Tibial nerve (tissue), 4 donors: Measurements from ENCODE around the gene CDKN2B-AS1. TPM values are rescaled to one million over a fixed set of nuclear protein-coding genes. Genes with fewer than 3 reads are reported as not detected.

Experiments used
- DNase-seq, 2 donors: peaks; one replicate each; pipeline ENCODE4 v3.0.0-alpha.2; 2019; ENCODE audit warnings: low spot score in 2 of 2
- H3K27ac ChIP-seq, 4 donors: fragments of 200-600 bp; sonication (generic) in 3 of 4; one replicate each; pipeline ENCODE4 v1.5.1; 2017 to 2019; ENCODE audit warnings: mild to moderate bottlenecking in 1 of 4
- H3K27me3 ChIP-seq, 2 donors: fragments of 200-600 bp; sonication (generic) in 1 of 2; one replicate each; pipeline versions ENCODE4 v1.5.1 to v1.6.0; 2017 to 2019
- H3K36me3 ChIP-seq, 3 donors: fragments of 200-600 bp; sonication (generic); one replicate each; pipeline ENCODE4 v1.5.1; 2018 to 2019
- H3K4me1 ChIP-seq, 4 donors: fragments of 200-600 bp; sonication (generic) in 3 of 4; one replicate each; pipeline ENCODE4 v1.5.1; 2017 to 2019
- H3K4me3 ChIP-seq, 4 donors: fragments of 200-600 bp; sonication (generic) in 3 of 4; one replicate each; pipeline ENCODE4 v1.5.1; 2017 to 2019; ENCODE audit warnings: mild to moderate bottlenecking in 1 of 4, moderate library complexity in 1 of 4
- H3K9me3 ChIP-seq, 4 donors: fragments of 200-600 bp; sonication (generic) in 3 of 4; one replicate each; pipeline ENCODE4 v1.5.1; 2017 to 2019
- EP300 ChIP-seq, 2 donors: sonication (generic); formaldehyde crosslinking; IDR thresholded peaks; one replicate each; pipeline ENCODE4 v1.6.1; 2017; ENCODE audit warnings: antibody characterized with exemption in 2 of 2, mild to moderate bottlenecking in 1 of 2
- POLR2A ChIP-seq, 2 donors: fragments of 450-650 bp; IDR thresholded peaks; one replicate each; pipeline ENCODE4 v1.6.1; 2017; ENCODE audit warnings: antibody characterized with exemption in 2 of 2, mild to moderate bottlenecking in 2 of 2, moderate library complexity in 2 of 2
- WGBS, 2 donors: methylation state at CpG; one replicate each; pipeline ENCODE4 v1.1.5; 2018; 5-methylcytosine and 5-hydroxymethylcytosine counted together
- total RNA-seq, 4 donors: library from RNA; depleted of rRNA; stranded (reverse); fragments of >200 nt; gene quantifications; one replicate each; pipeline ENCODE4 v1.1.0, GENCODE V29; 2016
- TF ChIP-seq, protein P1 (sequence below), 5 experiments: fragments of 200-600 bp in 3 of 5; fragments of 450-650 bp in 2 of 5; sonication (generic) in 3 of 5; IDR thresholded peaks; one replicate each; pipeline ENCODE4 v1.5.1; 2016 to 2019; ENCODE audit warnings: antibody characterized with exemption in 5 of 5, mild to moderate bottlenecking in 3 of 5, moderate library complexity in 2 of 5

Gene CDKN2B-AS1
- total RNA-seq, 4 donors from 2014 or later = 0.59 to 1.5 (median 0.90) TPM; not detected in 1

DNA sequence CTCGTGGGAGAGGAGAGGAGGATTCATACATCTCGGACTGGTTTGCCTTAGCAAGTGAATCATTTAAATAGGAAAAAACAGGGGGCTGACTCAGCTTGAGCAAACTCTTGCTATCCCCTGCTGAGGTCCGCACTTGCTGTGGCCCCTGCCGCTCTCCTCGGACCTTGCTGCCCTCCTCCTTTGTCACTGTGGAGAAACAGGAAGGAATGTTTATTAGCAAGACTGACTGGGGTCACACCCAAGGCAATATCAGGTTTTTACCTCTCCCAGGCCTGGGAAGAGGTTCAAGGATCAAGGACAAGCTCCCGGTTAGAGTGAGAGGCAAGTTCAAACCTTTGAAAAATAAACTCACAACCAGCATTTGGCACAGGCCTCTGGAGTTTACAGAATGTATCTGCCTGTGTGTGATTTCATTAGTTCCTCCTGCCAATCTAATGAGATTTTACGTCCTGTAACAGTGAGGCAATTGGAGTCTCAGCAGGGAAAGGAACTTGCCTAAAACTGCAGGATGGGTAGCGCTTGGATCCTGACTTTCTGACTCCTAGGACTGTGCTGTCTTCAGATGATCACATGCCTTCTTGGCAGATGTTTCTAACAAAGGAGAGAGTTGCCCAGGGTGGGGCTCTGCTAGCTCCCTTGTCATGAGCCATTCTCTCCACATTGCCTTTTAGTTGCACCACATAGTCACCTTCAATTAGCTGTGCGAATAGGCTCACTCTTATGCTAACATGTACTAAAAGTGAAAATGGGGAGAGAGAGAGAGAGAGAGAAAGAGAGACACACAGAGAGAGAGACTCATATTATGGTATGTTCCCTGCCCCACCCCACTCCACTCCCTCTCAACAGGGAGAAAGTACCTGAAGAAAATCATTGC is 123.2 kb downstream of the CDKN2B-AS1 start:
- peak overlapping the region in 2 of 4 donors; percentile 22 to 35 for H3K27ac ChIP-seq
- 41 to 56% methylated on average over 9 of the region's 9 CpGs for WGBS, 2 donors

GRCh38 chr9:22118810-22119521 is 124.4 kb downstream of the CDKN2B-AS1 start:
- 80 to 86% methylated on average over 5 of the region's 5 CpGs for WGBS, 2 donors
- peaks cover 0 to 21% (median 2%) of the 10 kb centered on the region in 4 donors for H3K4me1 ChIP-seq

More for the DNA sequence above, 123.2 kb downstream of the CDKN2B-AS1 start:
- peaks cover 0 to 8% (median 0%) of the 10 kb centered on the region in 4 donors for H3K9me3 ChIP-seq
- no peaks in the 10 kb centered on the region for H3K36me3 ChIP-seq
- H3K4me1 ChIP-seq = peaks cover 0 to 21% (median 2%) of the 10 kb centered on the region in 4 donors
- H3K27me3 ChIP-seq = no peaks in the 10 kb centered on the region
- no peak for DNase-seq
- H3K4me3 ChIP-seq = no peak overlapping the region
- no peak for TF ChIP-seq POLR2A (IDR thresholded peaks at IDR 0.05)
- TF ChIP-seq EP300 (IDR thresholded peaks at IDR 0.05) = peak in 1 of 2 donors; percentile 17

GRCh38 chr9:22119522-22120158 is 125.0 kb downstream of the CDKN2B-AS1 start:
- Histone ChIP-seq H3K27ac (peak overlapping the region in 1 of 4 donors; percentile 8), H3K9me3 (peaks cover 0 to 14% (median 0%) of the 10 kb centered on the region in 4 donors), H3K36me3 (no peaks in the 10 kb centered on the region), H3K27me3 (no peaks in the 10 kb centered on the region), H3K4me3 (no peak overlapping the region), H3K4me1 (peaks cover 0 to 21% (median 2%) of the 10 kb centered on the region in 4 donors)
- WGBS, 2 donors = 57 to 63% methylated on average over 3 of the region's 3 CpGs
- TF ChIP-seq, protein P1, sequence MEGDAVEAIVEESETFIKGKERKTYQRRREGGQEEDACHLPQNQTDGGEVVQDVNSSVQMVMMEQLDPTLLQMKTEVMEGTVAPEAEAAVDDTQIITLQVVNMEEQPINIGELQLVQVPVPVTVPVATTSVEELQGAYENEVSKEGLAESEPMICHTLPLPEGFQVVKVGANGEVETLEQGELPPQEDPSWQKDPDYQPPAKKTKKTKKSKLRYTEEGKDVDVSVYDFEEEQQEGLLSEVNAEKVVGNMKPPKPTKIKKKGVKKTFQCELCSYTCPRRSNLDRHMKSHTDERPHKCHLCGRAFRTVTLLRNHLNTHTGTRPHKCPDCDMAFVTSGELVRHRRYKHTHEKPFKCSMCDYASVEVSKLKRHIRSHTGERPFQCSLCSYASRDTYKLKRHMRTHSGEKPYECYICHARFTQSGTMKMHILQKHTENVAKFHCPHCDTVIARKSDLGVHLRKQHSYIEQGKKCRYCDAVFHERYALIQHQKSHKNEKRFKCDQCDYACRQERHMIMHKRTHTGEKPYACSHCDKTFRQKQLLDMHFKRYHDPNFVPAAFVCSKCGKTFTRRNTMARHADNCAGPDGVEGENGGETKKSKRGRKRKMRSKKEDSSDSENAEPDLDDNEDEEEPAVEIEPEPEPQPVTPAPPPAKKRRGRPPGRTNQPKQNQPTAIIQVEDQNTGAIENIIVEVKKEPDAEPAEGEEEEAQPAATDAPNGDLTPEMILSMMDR (IDR thresholded peaks at IDR 0.05) = peak in 3 of 5 experiments; percentile 12 to 31 (median 20)
- TF ChIP-seq POLR2A (IDR thresholded peaks at IDR 0.05) = no peak
- no peak for DNase-seq

More at GRCh38 chr9:22118810-22119521, 124.4 kb downstream of the CDKN2B-AS1 start:
- peaks cover 0 to 14% (median 0%) of the 10 kb centered on the region in 4 donors for H3K9me3 ChIP-seq
- no peak overlapping the region for H3K4me3 ChIP-seq
- H3K27ac ChIP-seq = peak overlapping the region in 1 of 4 donors; percentile 8
- no peaks in the 10 kb centered on the region for H3K36me3 ChIP-seq
- TF ChIP-seq, protein P1 (IDR thresholded peaks at IDR 0.05) = no peak
- no peak for TF ChIP-seq POLR2A (IDR thresholded peaks at IDR 0.05)
- no peak for TF ChIP-seq EP300 (IDR thresholded peaks at IDR 0.05)
- no peak for DNase-seq
- H3K27me3 ChIP-seq = no peaks in the 10 kb centered on the region

- Histone ChIP-seq H3K4me1 (peaks cover 0 to 21% (median 2%) of the 10 kb centered on the region in 4 donors), H3K27ac (no peak overlapping the region), H3K36me3 (no peaks in the 10 kb centered on the region), H3K4me3 (no peak overlapping the region), H3K27me3 (no peaks in the 10 kb centered on the region), H3K9me3 (peaks cover 0 to 14% (median 0%) of the 10 kb centered on the region in 4 donors)
- 90 to 100% methylated on average over 1 of the region's 1 CpG for WGBS, 2 donors
- TF ChIP-seq POLR2A (IDR thresholded peaks at IDR 0.05) = no peak
- TF ChIP-seq EP300 (IDR thresholded peaks at IDR 0.05) = no peak
- TF ChIP-seq, protein P1 (IDR thresholded peaks at IDR 0.05) = no peak
- DNase-seq = no peak
Observed at GRCh38 chr9:22120159-22120549, 125.6 kb downstream of the CDKN2B-AS1 start.

DNA sequence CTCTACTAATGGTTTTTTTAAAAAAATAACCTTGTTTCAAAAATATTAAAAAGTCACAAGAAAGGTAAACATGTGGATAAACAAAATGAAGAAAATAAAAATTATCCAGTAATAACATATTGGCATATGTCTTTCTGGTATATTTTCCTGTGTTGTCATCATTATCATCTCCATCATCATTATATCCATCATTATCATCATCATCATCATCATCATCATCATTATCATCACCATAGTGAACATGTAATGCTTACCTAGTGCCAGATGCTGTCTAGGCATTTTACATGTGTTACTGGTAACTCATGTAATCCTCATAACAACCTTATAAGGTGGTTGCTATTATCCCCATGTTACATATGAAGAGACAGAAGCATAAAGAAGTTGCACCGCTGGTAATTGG is 126.0 kb downstream of the CDKN2B-AS1 start:
- WGBS, 2 donors = 82 to 85% methylated on average over 1 of the region's 1 CpG
- peaks cover 0 to 14% (median 0%) of the 10 kb centered on the region in 4 donors for H3K9me3 ChIP-seq
- no peak for DNase-seq
- H3K4me1 ChIP-seq = peaks cover 0 to 21% (median 2%) of the 10 kb centered on the region in 4 donors
- no peak overlapping the region for H3K4me3 ChIP-seq
- no peaks in the 10 kb centered on the region for H3K27me3 ChIP-seq
- TF ChIP-seq EP300 (IDR thresholded peaks at IDR 0.05) (no peak), POLR2A (IDR thresholded peaks at IDR 0.05) (no peak)
- TF ChIP-seq, protein P1 (IDR thresholded peaks at IDR 0.05) = no peak
- no peaks in the 10 kb centered on the region for H3K36me3 ChIP-seq
- H3K27ac ChIP-seq = no peak overlapping the region
